Keratinocyte (primary cell): ENCODE results near the gene RNF31.

Experiments used
- EZH2 ChIP-seq: IDR thresholded peaks from one replicate; pipeline ENCODE4 v1.6.1; 2012; ENCODE audit warnings: inconsistent platforms, mild to moderate bottlenecking, low read length, moderate library complexity
- TF ChIP-seq, protein P1 (sequence below), 3 experiments: IDR thresholded peaks in 1 of 3; conservative IDR thresholded peaks in 1 of 3; optimal IDR thresholded peaks in 1 of 3; 2 replicates in 2 of 3; 3 replicates in 1 of 3; pipeline versions ENCODE3 to v1.5.1; 2011; ENCODE audit warnings: low read length in 3 of 3, mild to moderate bottlenecking in 3 of 3, moderate library complexity in 2 of 3, control low read depth in 1 of 3, inconsistent platforms in 1 of 3; ENCODE audit not compliant: insufficient read depth in 2 of 3; ENCODE audit errors: extremely low read depth in 1 of 3

- TF ChIP-seq, protein P1, sequence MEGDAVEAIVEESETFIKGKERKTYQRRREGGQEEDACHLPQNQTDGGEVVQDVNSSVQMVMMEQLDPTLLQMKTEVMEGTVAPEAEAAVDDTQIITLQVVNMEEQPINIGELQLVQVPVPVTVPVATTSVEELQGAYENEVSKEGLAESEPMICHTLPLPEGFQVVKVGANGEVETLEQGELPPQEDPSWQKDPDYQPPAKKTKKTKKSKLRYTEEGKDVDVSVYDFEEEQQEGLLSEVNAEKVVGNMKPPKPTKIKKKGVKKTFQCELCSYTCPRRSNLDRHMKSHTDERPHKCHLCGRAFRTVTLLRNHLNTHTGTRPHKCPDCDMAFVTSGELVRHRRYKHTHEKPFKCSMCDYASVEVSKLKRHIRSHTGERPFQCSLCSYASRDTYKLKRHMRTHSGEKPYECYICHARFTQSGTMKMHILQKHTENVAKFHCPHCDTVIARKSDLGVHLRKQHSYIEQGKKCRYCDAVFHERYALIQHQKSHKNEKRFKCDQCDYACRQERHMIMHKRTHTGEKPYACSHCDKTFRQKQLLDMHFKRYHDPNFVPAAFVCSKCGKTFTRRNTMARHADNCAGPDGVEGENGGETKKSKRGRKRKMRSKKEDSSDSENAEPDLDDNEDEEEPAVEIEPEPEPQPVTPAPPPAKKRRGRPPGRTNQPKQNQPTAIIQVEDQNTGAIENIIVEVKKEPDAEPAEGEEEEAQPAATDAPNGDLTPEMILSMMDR (optimal IDR thresholded peaks at IDR 0.05 in 1 of 3, IDR thresholded peaks at IDR 0.05 in 1 of 3, conservative IDR thresholded peaks at IDR 0.05 in 1 of 3; ENCODE audit: extremely low read depth in 1 of 3, insufficient read depth in 2 of 3, low read length in 3 of 3), result no peak
- no peak for TF ChIP-seq EZH2
Measured at GRCh38 chr14:24165785-24166184, 18.5 kb downstream of the RNF31 start.
